OCI-LY7 (cell line): ENCODE data around the gene ARHGEF39. TPM values are rescaled to one million over a fixed set of nuclear protein-coding genes. Genes with fewer than 3 reads are reported as not detected.

Experiments used
- BruUV-seq: library from RNA; stranded (reverse); fragments of 400-500 nt; replicated peaks from 2 replicates; lab custom pipeline; 2021; lab: Mats Ljungman, UMichigan
- CTCF ChIA-PET: fragments of 300-600 bp; sonication (Branson Sonifier 250); formaldehyde crosslinking; loops from one replicate; lab custom pipeline; 2022; ENCODE audit warnings: antibody characterized with exemption; ENCODE audit not compliant: unreplicated experiment; lab: Charles Lee
- POLR2A ChIA-PET: fragments of 300-600 bp; sonication (Branson Sonifier 250); formaldehyde crosslinking; loops from one replicate; lab custom pipeline; 2022; ENCODE audit warnings: antibody characterized with exemption; lab: Charles Lee
- DNase-seq: peaks from one replicate; pipeline ENCODE4 v3.0.0-alpha.2; 2015; ENCODE audit warnings: low spot score
- H2AFZ ChIP-seq: fragments of 200-600 bp; sonication (generic), shearing (Covaris generic); 2 replicates; pipeline ENCODE4 v1.6.1; 2014; ENCODE audit warnings: mild to moderate bottlenecking, antibody characterized with exemption, low read length, moderate library complexity
- H3K27ac ChIP-seq: fragments of 200-600 bp; sonication (generic); 2 replicates; pipeline ENCODE4 v1.5.1; 2014; ENCODE audit warnings: mixed run types, low read depth, mild to moderate bottlenecking, moderate library complexity, low read length, inconsistent platforms; ENCODE audit not compliant: poor library complexity, severe bottlenecking
- H3K36me3 ChIP-seq: fragments of 200-600 bp; sonication (generic); 2 replicates; pipeline ENCODE4 v1.6.1; 2014; ENCODE audit warnings: mild to moderate bottlenecking, antibody characterized with exemption, low read length, moderate library complexity, mixed read lengths; ENCODE audit not compliant: insufficient read depth
- H3K4me1 ChIP-seq: fragments of 200-600 bp; sonication (generic); 2 replicates; pipeline ENCODE4 v1.5.1; 2014; ENCODE audit warnings: mild to moderate bottlenecking, low read length; ENCODE audit not compliant: insufficient read depth, poor library complexity, severe bottlenecking
- H3K4me2 ChIP-seq: fragments of 200-600 bp; sonication (generic); 2 replicates; pipeline ENCODE4 v1.6.1; 2014; ENCODE audit warnings: mild to moderate bottlenecking, low read length
- H3K4me3 ChIP-seq: fragments of 200-600 bp; sonication (generic); 2 replicates; pipeline ENCODE4 v1.5.1; 2014; ENCODE audit warnings: mild to moderate bottlenecking, low read depth, low read length; ENCODE audit not compliant: poor library complexity, severe bottlenecking
- H3K79me2 ChIP-seq: fragments of 200-600 bp; sonication (generic); 2 replicates; pipeline ENCODE4 v1.6.1; 2016; ENCODE audit warnings: low read depth, mild to moderate bottlenecking, low read length, moderate library complexity, mixed read lengths; ENCODE audit not compliant: insufficient read depth
- H3K9me2 ChIP-seq: fragments of 200-600 bp; sonication (generic); 2 replicates; pipeline ENCODE4 v1.6.1; 2016; ENCODE audit warnings: mild to moderate bottlenecking, low read length, mixed read lengths; ENCODE audit not compliant: insufficient read depth
- H3K9me3 ChIP-seq: fragments of 200-600 bp; sonication (generic); 2 replicates; pipeline ENCODE4 v1.6.1; 2014; ENCODE audit warnings: mild to moderate bottlenecking, mixed run types, low read length, mixed read lengths
- H4K20me1 ChIP-seq: fragments of 200-600 bp; sonication (generic); 2 replicates; pipeline ENCODE4 v1.6.1; 2014; ENCODE audit warnings: mild to moderate bottlenecking, antibody characterized with exemption, low read length, moderate library complexity, mixed read lengths; ENCODE audit not compliant: insufficient read depth
- CTCF ChIP-seq: fragments of 200-600 bp; sonication (generic); conservative IDR thresholded peaks from 2 replicates; pipeline ENCODE4 v1.5.1; 2014; ENCODE audit warnings: mild to moderate bottlenecking, antibody characterized with exemption, low read length, moderate library complexity, mixed read lengths
- EZH2phosphoT487 ChIP-seq: fragments of 200-600 bp; sonication (generic); IDR thresholded peaks from 2 replicates; pipeline ENCODE4 v1.6.1; 2018; ENCODE audit warnings: low read depth, borderline replicate concordance, mild to moderate bottlenecking, mixed run types, antibody characterized with exemption, low read length, moderate library complexity, mixed read lengths
- intact Hi-C: fragments of 100-400 bp; cut with micrococcal nuclease; formaldehyde crosslinking; loops from one replicate; pipeline ENCODE4 v1.10.0; 2022; ENCODE audit not compliant: unreplicated experiment
- total RNA-seq, 2 experiments: library from RNA; depleted of rRNA in 1 of 2; stranded (reverse); fragments of >200 nt in 1 of 2; shearing (Covaris generic) in 1 of 2; gene quantifications; 2 replicates each; pipeline ENCODE4 v1.2.3, GENCODE V29; 2014 to 2022

ARHGEF39 gene
- total RNA-seq, 2 experiments from 2014 or later: 30.8 to 48.1 TPM

GRCh38 chr9:35702696-35703095 is 37.7 kb upstream of the ARHGEF39 start:
- peaks cover 98% of the 10 kb centered on the region for H3K36me3 ChIP-seq
- TF ChIP-seq CTCF (no peak), EZH2phosphoT487 (no peak)
- no peaks in the 10 kb centered on the region for H3K79me2 ChIP-seq
- ChIA-PET POLR2A (interaction anchor here (1.4 kb wide), 1 partner anchor 29 kb away, joined by 3 read pairs; the partner anchor contains the start of gene TLN1), CTCF (no interaction called here)
- no peak overlapping the region for H3K4me2 ChIP-seq
- intact Hi-C loops: no loop called here
- H2AFZ ChIP-seq: no peak overlapping the region
- no peak for DNase-seq
- H3K9me2 ChIP-seq: no peaks in the 10 kb centered on the region
- no TSS peak for BruUV-seq
- H3K9me3 ChIP-seq: no peaks in the 10 kb centered on the region
- H4K20me1 ChIP-seq: no peaks in the 10 kb centered on the region
- H3K4me1 ChIP-seq: no peaks in the 10 kb centered on the region
- H3K27ac ChIP-seq: no peak overlapping the region
- H3K4me3 ChIP-seq: no peak overlapping the region

GRCh38 chr9:35700942-35701341 is 35.9 kb upstream of the ARHGEF39 start:
- no peak for TF ChIP-seq CTCF
- no peak for TF ChIP-seq EZH2phosphoT487
- POLR2A ChIA-PET: no interaction called here
- Histone ChIP-seq H3K36me3 (peaks cover 98% of the 10 kb centered on the region), H3K79me2 (no peaks in the 10 kb centered on the region), H3K27ac (no peak overlapping the region), H3K9me2 (no peaks in the 10 kb centered on the region), H3K4me3 (no peak overlapping the region), H4K20me1 (no peaks in the 10 kb centered on the region), H3K9me3 (no peaks in the 10 kb centered on the region), H3K4me2 (no peak overlapping the region), H3K4me1 (no peaks in the 10 kb centered on the region), H2AFZ (no peak overlapping the region)
- DNase-seq: no peak
- intact Hi-C loops: no loop called here
- CTCF ChIA-PET: no interaction called here
- no TSS peak for BruUV-seq

- H4K20me1 ChIP-seq: no peaks in the 10 kb centered on the region
- H3K4me1 ChIP-seq: no peaks in the 10 kb centered on the region
- POLR2A ChIA-PET: no interaction called here
- H3K79me2 ChIP-seq: no peaks in the 10 kb centered on the region
- no peaks in the 10 kb centered on the region for H3K9me3 ChIP-seq
- BruUV-seq: no TSS peak
- H3K36me3 ChIP-seq: peaks cover 95% of the 10 kb centered on the region
- no peak overlapping the region for H3K4me3 ChIP-seq
- CTCF ChIA-PET: no interaction called here
- H3K9me2 ChIP-seq: no peaks in the 10 kb centered on the region
- TF ChIP-seq EZH2phosphoT487 (no peak), CTCF (no peak)
- no peak overlapping the region for H3K4me2 ChIP-seq
- intact Hi-C loops: no loop called here
- H3K27ac ChIP-seq: no peak overlapping the region
- H2AFZ ChIP-seq: no peak overlapping the region
- DNase-seq: no peak
These were observed 35.0 kb upstream of the ARHGEF39 start for GRCh38 chr9:35700031-35700430.
